Caco-2 (cell line): ENCODE results near the gene DDRGK1. TPM values are rescaled to one million over a fixed set of nuclear protein-coding genes. Genes with fewer than 3 reads are reported as not detected.

Experiments
- BruUV-seq: library from RNA; stranded (reverse); fragments of 400-500 nt; replicated peaks from 2 replicates; lab custom pipeline; 2021; lab: Mats Ljungman, UMichigan
- CTCF ChIA-PET: fragments of 300-600 bp; sonication (Branson Sonifier 250); formaldehyde crosslinking; loops from one replicate; lab custom pipeline; 2022; ENCODE audit warnings: antibody characterized with exemption; lab: Charles Lee
- POLR2A ChIA-PET: fragments of 300-600 bp; sonication (Branson Sonifier 250); formaldehyde crosslinking; loops from one replicate; lab custom pipeline; 2022; ENCODE audit warnings: antibody characterized with exemption; lab: Charles Lee
- DNase-seq, 2 experiments: peaks; one replicate each; pipeline versions ENCODE4 v3.0.0 to v3.0.0-alpha.2; 2020 to 2022
- H3K27me3 ChIP-seq: replicated peaks from 2 replicates; pipeline ENCODE4 v1.6.0; 2011; ENCODE audit warnings: low read length; ENCODE audit not compliant: control insufficient read depth, insufficient read depth
- H3K36me3 ChIP-seq: 2 replicates; pipeline ENCODE4 v1.5.1; 2011; ENCODE audit warnings: low read length; ENCODE audit not compliant: control insufficient read depth, insufficient read depth
- H3K4me1 ChIP-seq: fragments of 250-450 bp; sonication (Bioruptor Pico); 2 replicates; pipeline ENCODE4 v1.5.1; 2020; ENCODE audit warnings: mild to moderate bottlenecking
- H3K4me3 ChIP-seq: 2 replicates; pipeline ENCODE4 v1.5.1; 2011; ENCODE audit warnings: low read depth, mild to moderate bottlenecking, control low read depth, low read length
- H3K9me3 ChIP-seq: fragments of 250-450 bp; sonication (Bioruptor Pico); 2 replicates; pipeline ENCODE4 v1.5.1; 2020; ENCODE audit warnings: mild to moderate bottlenecking, moderate library complexity
- H3K27ac Mint-ChIP-seq: one replicate; pipeline ENCODE4 v1.8.0; 2022; ENCODE audit warnings: mixed read lengths; ENCODE audit not compliant: unreplicated experiment
- H3K27me3 Mint-ChIP-seq: one replicate; pipeline ENCODE4 v1.8.0; 2022; ENCODE audit warnings: mixed read lengths; ENCODE audit not compliant: insufficient read depth, unreplicated experiment
- H3K36me3 Mint-ChIP-seq: one replicate; pipeline ENCODE4 v1.8.0; 2022; ENCODE audit warnings: mild to moderate bottlenecking, mixed read lengths; ENCODE audit not compliant: insufficient read depth, unreplicated experiment
- H3K4me1 Mint-ChIP-seq: one replicate; pipeline ENCODE4 v1.8.0; 2022; ENCODE audit warnings: low read depth, mixed read lengths; ENCODE audit not compliant: unreplicated experiment
- H3K4me3 Mint-ChIP-seq: one replicate; pipeline ENCODE4 v1.8.0; 2022; ENCODE audit warnings: mild to moderate bottlenecking, moderate library complexity, mixed read lengths; ENCODE audit not compliant: unreplicated experiment
- H3K9me3 Mint-ChIP-seq: one replicate; pipeline ENCODE4 v1.8.0; 2022; ENCODE audit warnings: mixed read lengths; ENCODE audit not compliant: unreplicated experiment
- intact Hi-C: fragments of 100-400 bp; cut with micrococcal nuclease; formaldehyde crosslinking; loops from one replicate; pipeline ENCODE4 v1.10.0; 2022; ENCODE audit not compliant: unreplicated experiment
- total RNA-seq: library from RNA; stranded (reverse); gene quantifications from 2 replicates; pipeline ENCODE4 v1.2.3, GENCODE V29; 2022
- TF ChIP-seq, protein P1 (sequence below), 2 experiments: fragments of 200-600 bp in 1 of 2; IDR thresholded peaks; 1 replicate in 1 of 2; 2 replicates in 1 of 2; pipeline versions ENCODE4 v1.5.1 to v1.8.0; 2011 to 2022; ENCODE audit warnings: antibody characterized with exemption in 1 of 2, control low read depth in 1 of 2, inconsistent platforms in 1 of 2, low read depth in 1 of 2, low read length in 1 of 2, mild to moderate bottlenecking in 1 of 2, moderate library complexity in 1 of 2; ENCODE audit not compliant: insufficient read depth in 1 of 2, severe bottlenecking in 1 of 2, unreplicated experiment in 1 of 2

DDRGK1 gene
- total RNA-seq, 1 experiment from 2014 or later, result 84.8 TPM

DNA sequence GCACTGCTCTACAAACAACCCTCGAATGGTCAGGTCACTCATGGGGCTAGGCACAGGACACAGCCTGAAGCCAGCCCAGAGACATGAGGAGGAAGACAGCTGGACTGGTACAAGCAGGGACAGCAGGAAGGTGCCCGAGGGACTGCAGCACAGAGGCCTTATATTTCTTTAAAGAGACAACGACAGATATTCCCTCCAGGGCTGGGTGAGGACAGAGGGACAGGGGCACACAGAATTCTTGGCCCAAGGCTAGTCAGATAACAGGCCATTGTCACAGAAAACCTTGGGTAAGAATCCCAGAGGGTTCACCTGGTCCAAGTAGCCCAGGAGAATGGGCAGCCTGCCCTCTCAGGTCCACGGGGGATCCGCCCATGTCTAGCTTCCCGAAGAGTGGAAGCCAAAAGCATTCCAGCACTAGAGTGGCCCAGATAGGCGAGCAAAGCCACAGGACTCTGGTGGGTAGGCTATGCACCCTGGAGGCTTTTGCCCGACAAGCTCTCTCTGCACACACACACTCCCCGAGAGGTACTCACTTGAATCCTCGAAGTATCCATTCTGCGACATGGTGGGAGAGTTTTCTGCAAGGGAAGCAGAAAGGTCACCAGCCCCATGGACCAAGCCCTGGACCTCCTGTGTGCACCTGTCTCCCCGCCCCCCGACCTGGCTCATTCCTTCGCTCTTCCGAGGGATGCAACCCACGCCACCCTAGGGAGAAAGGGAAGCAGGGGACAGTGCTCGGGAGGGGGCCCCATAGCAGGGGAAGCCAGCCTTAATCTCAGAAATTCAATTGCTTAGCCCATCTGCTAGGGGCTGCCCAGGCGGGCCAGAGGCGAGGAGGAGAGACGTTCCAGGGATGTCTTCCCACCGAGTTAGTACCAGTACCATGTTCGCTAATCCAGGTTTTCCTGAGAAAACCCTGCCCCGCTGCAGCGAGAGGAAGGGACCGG lies 32.8 kb upstream of the DDRGK1 start:
- H3K4me1 ChIP-seq, result peaks cover 14% of the 10 kb centered on the region
- TF ChIP-seq, protein P1, sequence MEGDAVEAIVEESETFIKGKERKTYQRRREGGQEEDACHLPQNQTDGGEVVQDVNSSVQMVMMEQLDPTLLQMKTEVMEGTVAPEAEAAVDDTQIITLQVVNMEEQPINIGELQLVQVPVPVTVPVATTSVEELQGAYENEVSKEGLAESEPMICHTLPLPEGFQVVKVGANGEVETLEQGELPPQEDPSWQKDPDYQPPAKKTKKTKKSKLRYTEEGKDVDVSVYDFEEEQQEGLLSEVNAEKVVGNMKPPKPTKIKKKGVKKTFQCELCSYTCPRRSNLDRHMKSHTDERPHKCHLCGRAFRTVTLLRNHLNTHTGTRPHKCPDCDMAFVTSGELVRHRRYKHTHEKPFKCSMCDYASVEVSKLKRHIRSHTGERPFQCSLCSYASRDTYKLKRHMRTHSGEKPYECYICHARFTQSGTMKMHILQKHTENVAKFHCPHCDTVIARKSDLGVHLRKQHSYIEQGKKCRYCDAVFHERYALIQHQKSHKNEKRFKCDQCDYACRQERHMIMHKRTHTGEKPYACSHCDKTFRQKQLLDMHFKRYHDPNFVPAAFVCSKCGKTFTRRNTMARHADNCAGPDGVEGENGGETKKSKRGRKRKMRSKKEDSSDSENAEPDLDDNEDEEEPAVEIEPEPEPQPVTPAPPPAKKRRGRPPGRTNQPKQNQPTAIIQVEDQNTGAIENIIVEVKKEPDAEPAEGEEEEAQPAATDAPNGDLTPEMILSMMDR (IDR thresholded peaks at IDR 0.05; ENCODE audit: insufficient read depth in 1 of 2, low read depth in 1 of 2, low read length in 1 of 2, severe bottlenecking in 1 of 2, unreplicated experiment in 1 of 2), result no peak
- BruUV-seq, result no TSS peak

DNA sequence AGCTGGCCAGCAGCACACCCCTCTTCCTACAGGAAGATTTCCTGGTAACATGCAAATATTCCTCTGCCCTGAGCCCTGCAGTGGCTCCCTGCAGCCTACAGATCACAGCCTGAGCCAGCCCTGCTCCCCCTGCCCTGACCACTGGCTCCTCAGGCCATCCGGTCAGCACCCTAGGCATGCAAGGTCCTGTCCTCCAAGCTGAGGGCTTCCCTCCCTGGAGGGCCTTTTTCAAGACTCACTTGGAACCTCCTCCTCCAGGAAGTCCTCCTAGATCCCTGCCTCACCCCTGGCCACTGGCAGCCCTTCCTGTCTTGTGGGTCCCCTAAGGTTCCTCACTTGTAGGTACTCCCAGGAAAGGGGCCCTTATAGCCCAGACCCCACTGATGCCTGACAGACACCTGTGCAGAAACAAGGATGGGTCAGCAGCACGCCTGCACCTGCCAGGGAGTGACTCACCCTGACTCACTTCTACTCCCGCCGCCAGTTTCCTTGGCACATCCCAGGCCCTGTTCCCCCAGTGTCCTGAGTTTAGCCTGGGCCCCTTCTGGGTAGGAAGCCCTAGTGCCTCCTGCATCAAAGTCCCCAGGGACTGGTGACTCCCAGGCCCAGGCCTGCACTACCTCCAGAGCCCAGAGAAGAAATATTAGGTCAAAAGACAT lies 31.3 kb upstream of the DDRGK1 start:
- Mint-ChIP-seq H3K27ac (no peak overlapping the region), H3K4me1 (peaks cover 2% of the 10 kb centered on the region), H3K4me3 (no peak overlapping the region), H3K9me3 (no peaks in the 10 kb centered on the region), H3K27me3 (no peaks in the 10 kb centered on the region), H3K36me3 (peaks cover 1% of the 10 kb centered on the region)
- POLR2A ChIA-PET, result interaction anchor here (0.5 kb wide), 1 partner anchor 574 kb away, joined by 4 read pairs; no protein-coding TSS in a partner anchor
- no peak for DNase-seq
- TF ChIP-seq, protein P1 (IDR thresholded peaks at IDR 0.05; ENCODE audit: insufficient read depth in 1 of 2, low read depth in 1 of 2, low read length in 1 of 2, severe bottlenecking in 1 of 2, unreplicated experiment in 1 of 2), result no peak
- Histone ChIP-seq H3K36me3 (no peaks in the 10 kb centered on the region), H3K27me3 (no peaks in the 10 kb centered on the region), H3K9me3 (no peaks in the 10 kb centered on the region), H3K4me1 (peaks cover 7% of the 10 kb centered on the region; the same call in 1 of the 2 replicates), H3K4me3 (no peak overlapping the region)
- intact Hi-C loops, result no loop called here
- BruUV-seq, result no TSS peak
- CTCF ChIA-PET, result no interaction called here

More for the DNA sequence above, 32.8 kb upstream of the DDRGK1 start:
- DNase-seq, result no peak
- Mint-ChIP-seq H3K9me3 (no peaks in the 10 kb centered on the region), H3K36me3 (peaks cover 5% of the 10 kb centered on the region), H3K4me3 (peak overlapping the region; percentile 94), H3K4me1 (peaks cover 14% of the 10 kb centered on the region), H3K27me3 (no peaks in the 10 kb centered on the region), H3K27ac (no peak overlapping the region)
- no peaks in the 10 kb centered on the region for H3K27me3 ChIP-seq
- ChIA-PET CTCF (no interaction called here), POLR2A (no interaction called here)
- H3K36me3 ChIP-seq, result no peaks in the 10 kb centered on the region
- intact Hi-C loops, result no loop called here
- H3K4me3 ChIP-seq, result no peak overlapping the region
- no peaks in the 10 kb centered on the region for H3K9me3 ChIP-seq

DNA sequence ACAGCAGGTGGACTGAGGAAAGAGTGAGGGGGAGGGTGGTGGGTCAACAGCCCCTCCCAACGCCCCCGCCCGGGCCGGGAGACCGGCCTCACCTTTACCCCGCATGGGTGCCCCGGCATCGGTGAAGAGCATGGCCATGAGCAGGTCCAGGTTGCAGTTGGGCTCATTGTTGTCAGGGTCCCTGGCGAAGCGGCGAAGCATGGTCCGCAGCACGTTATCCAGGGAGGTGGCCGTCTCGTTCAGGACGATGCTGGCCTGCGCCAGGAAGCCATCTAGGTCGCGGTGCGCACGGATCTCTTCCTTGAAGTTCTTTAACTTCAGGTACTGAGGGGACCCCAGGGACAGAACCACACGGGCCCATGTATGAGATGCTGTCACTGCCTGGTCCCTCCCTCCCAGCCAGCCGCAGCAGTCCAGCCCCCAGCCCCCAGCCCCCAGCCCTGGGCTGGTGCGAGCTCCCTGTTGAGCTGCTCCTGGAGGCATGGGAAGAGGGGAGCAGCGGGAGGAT lies 29.6 kb upstream of the DDRGK1 start:
- Histone ChIP-seq H3K4me1 (no peaks in the 10 kb centered on the region), H3K4me3 (no peak overlapping the region), H3K9me3 (no peaks in the 10 kb centered on the region), H3K27me3 (no peaks in the 10 kb centered on the region), H3K36me3 (no peaks in the 10 kb centered on the region)
- Mint-ChIP-seq H3K27ac (no peak overlapping the region), H3K36me3 (no peaks in the 10 kb centered on the region), H3K4me3 (no peak overlapping the region), H3K4me1 (no peaks in the 10 kb centered on the region), H3K27me3 (no peaks in the 10 kb centered on the region), H3K9me3 (no peaks in the 10 kb centered on the region)
- no TSS peak for BruUV-seq
- POLR2A ChIA-PET, result no interaction called here
- intact Hi-C loops, result no loop called here
- no peak for DNase-seq
- TF ChIP-seq, protein P1 (IDR thresholded peaks at IDR 0.05; ENCODE audit: insufficient read depth in 1 of 2, low read depth in 1 of 2, low read length in 1 of 2, severe bottlenecking in 1 of 2, unreplicated experiment in 1 of 2), result no peak
- CTCF ChIA-PET, result no interaction called here
